Ureter (tissue), 1 donor: ENCODE results near the gene LPAR5. TPM values are rescaled to one million over a fixed set of nuclear protein-coding genes. Genes with fewer than 3 reads are reported as not detected.
"Not testable (repeated sequence)": the region's sequence is repeated elsewhere in the genome, so short reads cannot be mapped to it uniquely, and the experiment has no call there.

ENCODE experiments used
- DNase-seq: peaks from one replicate; pipeline ENCODE4 v3.0.0-alpha.2; 2020; ENCODE audit warnings: low spot score
- total RNA-seq: library from RNA; stranded (reverse); gene quantifications from one replicate; pipeline ENCODE4 v1.2.4, GENCODE V29; 2023
- donor health status: DM: yes; HTN: yes; CAD: no.

Gene LPAR5
- total RNA-seq, 1 donor from 2014 or later, result 13.6 TPM

DNA sequence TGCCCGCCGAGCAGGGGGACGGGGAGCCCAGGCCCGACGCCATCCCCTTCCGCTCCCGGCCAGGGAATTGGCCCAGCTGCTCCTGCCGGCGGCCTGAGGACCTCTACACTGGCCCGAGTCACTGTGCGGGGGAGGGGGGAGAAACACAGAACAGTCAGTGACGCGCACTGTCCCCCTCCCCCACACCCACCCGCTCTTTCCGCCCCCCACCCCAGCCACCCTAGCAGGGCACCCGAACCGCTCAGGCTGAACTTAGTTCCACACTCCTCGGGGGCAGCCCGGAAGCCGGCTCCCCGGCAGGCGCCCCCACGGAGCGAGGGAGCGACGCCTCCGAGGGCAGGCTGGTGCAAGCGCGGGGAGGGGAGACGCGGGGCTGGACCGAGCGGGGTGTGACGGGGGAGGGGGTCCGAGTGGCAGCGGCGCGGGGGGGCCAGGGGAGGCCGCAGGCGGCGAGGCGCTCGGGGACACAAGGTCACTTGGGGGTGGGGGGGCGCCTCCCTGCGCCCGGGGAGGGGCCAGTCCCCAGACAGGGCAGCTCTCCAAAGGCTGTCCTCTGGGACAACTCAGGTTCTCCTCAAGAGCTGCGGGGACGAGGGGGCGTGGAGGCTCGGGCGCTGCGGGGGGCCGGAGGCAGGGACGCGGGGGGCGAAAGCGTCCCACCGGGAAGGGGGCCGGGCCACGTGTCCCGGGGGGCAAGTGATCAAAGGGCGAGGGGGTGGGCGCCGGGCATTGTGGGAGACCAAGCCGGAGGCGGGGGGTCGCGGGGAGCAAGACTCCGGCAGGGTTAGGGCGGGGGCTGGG lies 29.2 kb downstream of the LPAR5 start:
- peak; percentile 73 for DNase-seq

DNA sequence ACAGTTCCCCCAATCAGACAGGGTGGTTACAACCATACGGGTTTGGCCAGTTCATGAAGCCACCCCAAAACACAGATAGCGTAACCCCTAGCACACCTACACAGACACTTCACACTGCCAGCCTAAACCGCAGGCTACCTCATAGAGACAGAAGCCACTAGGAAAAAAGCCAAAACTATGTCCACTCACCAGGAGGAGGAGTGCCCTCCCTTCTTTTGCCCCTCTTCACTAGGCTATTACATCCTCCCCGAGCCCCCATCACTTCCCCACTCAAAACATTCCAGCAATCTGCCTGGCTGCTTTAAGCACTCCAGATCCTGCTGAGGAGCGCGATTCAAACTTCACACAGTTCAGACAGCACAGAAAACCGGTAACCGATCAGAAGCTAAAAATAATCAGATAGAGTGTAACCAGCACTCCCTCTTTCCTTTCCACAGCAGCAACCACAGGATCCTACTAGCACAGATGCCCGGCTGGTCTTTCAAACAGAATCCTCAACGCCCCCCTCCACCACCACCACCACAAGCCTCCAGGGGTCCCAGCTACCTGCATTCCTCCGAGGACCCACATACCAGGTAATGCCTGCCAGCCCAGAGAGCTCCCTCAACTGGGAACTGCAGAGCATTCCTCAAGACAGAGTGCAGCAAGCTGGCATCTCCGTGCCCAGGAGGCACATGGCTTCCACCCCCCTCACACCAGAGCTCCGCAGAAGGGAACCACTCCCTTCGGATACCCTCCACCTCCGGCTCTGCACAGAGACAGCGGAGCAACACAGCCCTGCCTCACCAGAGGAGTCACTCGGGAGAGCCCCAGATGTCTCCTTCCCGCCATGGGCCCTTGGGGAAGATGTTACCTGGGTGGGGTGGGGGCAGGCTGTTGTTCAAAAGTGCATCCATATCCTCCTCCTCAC lies 30.1 kb downstream of the LPAR5 start:
- peak; percentile 52 for DNase-seq

DNA sequence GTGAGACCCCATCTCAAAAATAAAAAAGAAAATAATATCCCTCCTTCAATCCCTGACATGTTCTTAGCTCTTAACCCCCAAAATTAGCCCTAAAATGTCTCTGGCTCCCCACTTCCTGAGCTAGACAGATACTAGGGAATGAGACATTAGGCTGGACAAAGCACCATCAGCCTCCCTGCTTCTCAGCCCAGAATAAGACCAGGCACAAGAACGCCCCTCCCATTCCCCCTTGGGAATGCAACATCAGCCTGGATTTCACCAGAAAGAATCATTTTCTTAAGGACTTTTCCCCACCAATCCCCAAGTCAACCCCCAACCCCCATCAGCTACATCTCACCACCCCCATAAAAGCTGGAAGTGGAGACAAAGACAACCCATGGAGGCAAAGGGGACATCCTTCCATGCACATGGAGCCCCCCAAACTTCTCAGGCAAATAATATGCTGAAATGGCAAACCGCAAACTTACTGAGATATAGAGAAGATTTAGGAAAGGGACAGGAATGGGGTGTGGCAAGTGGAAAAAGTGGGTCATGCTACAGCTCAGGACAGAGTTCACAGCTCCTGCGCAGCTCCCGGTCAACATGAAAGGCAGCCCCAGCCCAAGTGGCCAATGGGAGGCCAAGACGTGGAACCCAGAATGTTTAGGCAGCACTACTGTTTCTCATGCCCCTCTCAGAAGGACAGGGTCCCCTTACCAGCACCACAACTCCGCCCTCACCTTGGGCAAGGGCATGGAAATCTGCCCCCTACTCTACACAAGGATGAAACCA lies 31.3 kb downstream of the LPAR5 start:
- DNase-seq, result no peak

DNA sequence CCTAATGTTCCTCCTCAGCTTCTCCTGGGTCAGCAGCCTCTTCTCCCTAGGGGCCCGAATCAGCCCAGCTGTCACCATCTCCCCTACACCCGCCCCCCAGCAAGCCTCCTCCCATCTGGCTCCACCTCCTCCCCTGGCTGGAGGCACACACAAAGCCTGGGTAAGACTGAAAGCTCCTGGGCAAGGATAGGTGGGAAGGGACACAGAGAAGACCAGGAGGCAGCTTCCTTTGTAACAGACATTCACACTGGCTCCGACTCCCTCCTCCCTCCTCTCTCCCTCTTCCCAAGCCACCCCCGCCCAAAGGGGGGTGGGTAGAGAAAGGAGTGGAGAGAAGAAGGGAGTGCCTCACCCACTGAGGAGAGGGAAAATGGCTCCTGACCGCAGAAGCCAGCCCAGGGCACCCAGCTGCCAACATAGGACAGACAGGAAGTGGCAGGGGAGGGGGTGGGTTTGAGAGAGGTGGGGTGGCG lies 32.6 kb downstream of the LPAR5 start:
- DNase-seq, result no peak

DNA sequence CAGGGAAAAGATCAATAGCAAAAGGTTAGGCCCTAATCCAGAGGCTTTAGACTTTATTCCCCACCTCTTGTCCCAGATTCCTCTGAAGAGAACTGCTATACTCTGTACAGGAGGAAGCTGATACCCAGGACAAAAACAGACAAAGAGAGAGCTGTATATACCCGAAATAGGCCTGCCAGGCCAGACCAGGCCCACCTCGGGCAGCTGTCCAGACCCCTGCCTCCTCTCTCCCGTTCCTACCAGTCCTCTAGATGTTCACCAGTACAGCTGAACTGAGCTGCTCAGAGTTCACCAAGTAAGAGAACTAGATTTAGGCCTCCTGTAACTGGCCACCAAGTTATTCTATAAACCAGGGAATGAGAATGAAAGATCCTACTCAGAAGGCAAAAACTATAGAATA lies 33.2 kb downstream of the LPAR5 start:
- DNase-seq, result no peak

DNA sequence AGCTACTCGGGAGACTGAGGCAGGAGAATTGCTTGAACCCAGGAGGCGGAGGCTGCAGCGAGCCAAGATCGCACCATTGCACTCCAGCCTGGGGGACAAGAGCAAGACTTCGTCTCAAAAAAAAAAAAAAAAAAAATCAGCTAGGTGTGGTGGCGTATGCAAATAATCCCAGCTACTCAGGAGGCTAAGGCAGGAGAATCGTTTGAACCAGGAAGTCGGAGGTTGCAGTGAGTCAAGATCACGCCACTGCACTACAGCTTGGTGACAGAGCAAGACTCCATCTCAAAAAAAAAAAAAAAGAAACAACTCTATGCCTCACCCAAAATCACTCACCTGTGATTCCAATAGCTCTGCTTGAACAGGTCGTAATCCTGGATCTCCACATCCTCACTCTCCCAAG lies 40.1 kb downstream of the LPAR5 start:
- DNase-seq, result not testable (repeated sequence)

DNA sequence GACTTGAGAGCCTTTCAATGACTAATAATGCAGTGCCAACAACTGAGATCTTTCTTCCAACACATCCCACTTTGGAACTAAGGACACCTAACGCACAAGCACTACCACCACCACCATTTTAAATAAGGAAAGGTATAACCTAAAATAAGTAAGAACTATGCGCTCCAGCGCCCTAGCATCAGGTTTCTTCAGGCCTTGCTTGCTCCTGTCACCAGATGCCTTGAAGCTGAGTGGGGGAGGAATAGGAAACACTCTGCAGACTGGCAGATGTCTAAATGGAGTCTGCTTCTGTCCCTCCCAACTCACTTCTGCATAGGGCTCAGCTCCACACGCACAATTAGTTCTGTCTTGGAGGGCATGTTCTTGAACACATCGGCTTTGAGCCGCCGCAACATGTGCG lies 43.7 kb downstream of the LPAR5 start:
- no peak for DNase-seq

DNA sequence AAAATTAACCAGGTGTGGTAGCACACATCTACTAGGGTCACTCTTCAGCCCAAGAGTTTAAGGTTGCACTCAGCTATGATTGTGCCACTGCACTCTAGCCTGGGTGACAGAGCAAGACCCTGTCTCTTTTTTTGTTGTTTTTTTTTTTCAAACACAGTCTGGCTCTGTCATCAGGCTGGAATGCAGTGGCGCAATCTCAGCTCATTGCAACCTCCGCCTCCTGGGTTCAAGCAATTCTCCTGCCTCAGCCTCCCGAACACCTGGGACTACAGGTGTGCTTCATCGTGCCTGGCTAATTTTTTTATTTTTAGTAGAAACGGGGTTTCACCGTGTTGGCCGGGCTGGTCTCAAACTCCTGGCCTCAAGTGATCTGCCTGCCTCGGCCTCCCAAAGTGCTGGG lies 49.2 kb downstream of the LPAR5 start:
- DNase-seq, result not testable (repeated sequence)

DNA sequence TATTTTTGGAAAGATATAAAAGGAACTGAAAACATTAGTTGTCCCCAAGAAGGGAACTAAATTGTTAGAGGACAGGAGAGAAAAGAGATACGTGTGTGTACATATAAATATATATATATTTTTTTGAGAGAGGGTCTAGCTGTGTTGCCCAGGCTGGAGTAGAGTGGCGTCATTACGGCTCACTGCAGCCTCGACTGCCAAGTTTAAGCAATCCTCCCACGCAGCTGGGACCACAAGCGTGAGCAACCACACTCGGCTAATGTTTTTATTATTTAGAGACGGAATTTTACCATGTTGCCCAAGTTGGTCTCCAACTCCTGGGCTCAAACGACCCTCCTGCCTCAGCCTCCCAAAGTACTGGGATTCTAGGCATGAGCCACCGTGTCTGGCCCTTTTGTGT lies 51.5 kb downstream of the LPAR5 start:
- DNase-seq, result no peak

DNA sequence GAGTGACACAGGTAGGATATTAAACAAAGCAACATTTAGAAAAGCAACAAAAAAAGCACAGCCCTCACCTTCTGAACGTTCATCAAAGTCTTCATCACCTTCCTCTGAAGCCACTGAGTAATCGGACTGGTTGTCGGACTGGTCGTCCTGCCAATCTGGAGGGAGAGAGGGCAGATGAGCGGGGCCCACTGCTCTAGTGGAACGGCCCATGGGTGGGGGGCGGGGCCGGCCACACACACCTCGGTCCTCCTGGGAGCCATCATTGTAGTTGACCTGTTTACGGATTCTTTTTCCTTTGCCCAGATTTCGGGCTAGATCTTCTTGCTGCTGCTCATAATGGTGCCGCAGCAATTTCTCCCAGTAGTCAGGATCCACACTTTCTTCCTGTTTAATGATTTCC lies 52.8 kb downstream of the LPAR5 start:
- no peak for DNase-seq

DNA sequence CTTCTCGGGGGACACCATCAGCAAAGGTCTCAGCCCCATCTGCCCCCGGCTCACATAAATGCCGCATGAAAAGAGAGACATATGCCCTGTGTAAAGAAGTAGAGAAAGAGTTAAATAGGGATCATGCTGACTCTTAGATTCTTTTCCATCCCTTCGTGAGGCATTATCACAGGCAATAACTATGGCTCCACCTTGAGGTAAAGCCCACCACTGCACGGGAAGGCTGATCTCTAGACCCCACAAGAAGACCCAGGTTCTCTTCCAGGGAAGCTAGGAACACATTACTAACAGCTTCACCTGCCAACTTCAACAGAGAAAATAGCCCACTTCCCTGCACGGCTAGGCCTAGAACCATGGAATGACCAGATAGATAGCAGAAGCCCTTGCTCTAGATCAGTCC lies 53.6 kb downstream of the LPAR5 start:
- no peak for DNase-seq

DNA sequence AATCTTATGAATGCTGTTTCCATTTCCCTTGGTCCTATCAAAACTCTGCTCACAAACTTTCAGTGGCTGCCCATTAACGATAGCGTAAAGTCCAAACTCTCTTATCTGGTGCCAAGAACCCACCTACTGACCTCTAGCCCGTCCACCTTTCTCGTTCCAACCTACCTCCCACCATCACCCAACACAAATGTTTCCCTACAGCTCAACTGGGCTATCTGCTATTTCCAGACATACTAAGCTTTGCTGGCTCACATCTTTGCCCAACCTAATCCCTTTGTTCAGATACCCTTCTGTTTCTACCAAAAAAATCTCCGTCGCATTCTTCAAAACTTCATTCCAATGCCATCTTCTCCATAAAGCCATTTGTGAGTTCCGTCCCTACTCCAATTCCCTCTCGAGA lies 60.1 kb downstream of the LPAR5 start:
- no peak for DNase-seq

DNA sequence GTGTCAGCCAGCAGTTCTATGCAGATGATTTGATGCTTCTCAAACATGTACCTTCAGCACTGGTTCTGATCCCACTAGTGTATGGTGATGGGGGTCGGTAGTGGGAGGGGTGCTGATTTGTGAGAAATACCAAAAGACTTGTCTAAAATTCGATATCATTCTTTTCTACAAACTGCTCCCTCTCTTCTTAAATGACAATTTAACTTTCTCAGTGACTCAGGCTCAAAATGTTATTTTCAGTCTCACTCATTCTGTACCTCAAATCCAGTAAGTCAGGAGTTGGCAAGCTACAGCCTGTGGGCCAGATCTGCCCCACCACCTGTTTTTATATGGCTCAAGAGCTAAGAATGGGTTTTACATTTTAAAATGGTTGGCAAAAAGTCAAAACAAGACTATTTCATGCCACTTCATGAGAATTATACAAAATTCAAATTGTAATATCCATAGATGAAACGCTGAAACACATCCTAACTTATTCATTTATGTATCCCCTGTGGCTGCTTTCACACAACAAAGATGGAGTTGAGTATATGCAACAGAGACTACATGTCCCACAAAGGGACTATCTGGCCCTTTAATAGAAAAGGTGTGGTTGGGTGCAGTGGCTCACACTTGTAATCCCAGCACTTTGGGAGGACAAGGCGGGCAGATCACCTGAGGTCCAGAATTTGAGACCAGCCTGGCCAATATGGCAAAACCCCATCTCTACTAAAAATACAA lies 61.0 kb downstream of the LPAR5 start:
- no peak for DNase-seq

DNA sequence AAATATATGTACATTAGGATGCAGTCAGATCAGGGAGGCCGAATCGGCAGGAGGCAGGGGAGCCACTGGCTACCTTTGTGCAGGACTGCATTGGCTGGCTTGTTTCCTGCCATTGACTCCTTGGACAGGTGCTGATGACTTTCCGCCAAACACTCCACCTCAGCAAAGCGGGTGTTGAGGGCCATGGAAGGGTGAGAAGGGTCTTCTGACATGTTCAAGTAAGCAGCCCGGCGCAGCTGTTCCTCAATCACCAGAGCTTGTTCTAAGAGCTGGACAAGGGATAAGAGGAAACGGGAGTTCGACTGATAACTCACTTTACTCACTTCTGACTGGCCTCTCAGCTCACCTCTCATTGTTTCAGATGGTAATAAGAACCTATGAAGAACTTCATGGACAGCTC lies 62.8 kb downstream of the LPAR5 start:
- no peak for DNase-seq

DNA sequence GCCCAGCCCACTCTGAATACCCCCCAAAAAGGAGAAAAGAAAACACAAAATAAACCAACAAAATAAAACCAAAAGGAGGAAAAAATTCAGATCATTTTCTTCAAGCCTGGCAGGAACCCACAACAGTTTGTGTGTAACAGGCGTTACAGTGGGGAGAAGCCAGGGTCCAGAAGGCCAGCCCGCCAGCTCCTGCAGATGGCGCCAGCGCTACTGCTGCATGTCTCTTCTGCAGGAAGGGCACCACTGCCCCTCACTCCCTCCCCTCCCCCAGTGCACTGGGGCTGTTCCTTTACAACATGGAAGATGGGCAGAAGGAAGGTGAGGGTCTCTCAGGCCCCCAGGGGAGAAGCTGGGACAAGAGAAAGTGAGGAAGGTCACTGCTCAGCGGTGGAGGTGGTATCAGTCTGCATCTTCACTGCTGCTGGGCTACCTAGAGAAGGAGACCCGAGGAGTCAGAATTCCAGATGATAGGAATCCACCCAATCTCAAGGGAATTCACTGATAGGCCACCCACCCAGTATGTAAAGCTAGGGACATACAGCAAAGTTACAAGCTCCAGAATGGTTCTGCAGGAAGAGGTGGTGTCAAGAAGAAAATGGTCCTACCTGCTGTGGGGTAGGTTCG lies 65.4 kb downstream of the LPAR5 start:
- no peak for DNase-seq

DNA sequence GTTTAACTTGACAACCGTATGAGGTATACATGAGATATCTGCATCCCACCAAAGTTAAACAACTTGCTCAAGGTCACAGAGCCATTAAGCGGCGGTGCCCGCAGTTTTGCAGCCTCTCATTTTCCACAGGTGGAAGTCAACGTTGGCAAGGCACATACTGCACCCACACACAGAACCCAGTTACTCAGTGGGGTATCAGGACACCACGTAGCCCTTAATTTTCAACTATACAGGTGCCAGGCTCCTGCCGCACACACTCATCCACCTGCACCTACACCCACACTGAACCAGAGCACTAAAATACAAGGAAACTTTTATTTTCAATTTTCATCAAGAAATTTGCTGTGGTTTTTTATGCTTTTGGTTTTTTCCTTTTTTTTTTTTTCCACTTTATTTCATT lies 66.0 kb downstream of the LPAR5 start:
- no peak for DNase-seq

DNA sequence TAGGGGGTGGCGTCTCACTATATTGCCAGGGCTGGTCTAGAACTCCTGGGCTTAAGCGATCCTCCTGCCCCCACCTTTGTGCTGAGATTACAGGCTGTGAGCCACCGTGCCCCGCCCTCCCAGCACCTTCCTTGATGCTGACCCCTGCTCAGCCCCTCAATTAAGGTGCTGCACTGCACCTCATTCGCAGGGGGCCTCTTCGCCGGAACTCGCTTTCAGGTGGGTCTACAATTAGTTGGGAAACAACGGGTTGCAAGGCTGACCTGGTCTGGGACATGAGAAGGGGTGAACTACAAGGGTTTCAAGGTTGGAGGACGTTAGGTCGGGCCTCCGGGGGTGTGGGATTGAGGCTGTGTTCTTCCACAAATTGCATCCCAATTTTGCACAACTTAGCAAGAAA lies 66.4 kb downstream of the LPAR5 start:
- DNase-seq, result no peak
